ENCODE measurements around the gene FAM228B.

DNA sequence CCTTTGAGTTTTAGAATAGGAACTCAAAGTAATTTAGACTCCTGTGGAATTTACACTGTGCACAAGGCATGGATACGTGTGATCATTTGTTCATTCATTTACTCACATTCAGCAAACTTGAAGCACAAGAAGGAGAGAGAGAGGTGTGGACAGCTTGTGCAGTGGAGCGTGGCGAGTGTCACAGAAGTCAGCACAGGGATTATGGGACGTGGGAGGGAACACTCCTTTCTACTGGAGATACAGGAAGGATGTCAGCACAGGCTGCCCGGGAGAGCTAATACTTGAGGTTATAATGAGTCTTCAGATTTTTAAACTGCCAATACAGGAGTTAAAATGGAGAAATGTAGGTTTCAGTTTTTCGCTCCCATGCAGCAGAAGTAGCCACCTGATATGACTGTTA lies 58.6 kb downstream of the FAM228B start:
- TF ChIP-seq CTCF (IDR thresholded peaks at IDR 0.05; ENCODE audit: poor library complexity) (no peak), EZH2 (IDR thresholded peaks at IDR 0.05; ENCODE audit: borderline replicate concordance) (no peak), EZH2phosphoT487 (IDR thresholded peaks at IDR 0.05; ENCODE audit: low read depth, severe bottlenecking, unreplicated experiment) (no peak)
